Heart right ventricle (tissue), 16 donors: Measurements from ENCODE around the gene ANXA1. TPM values are rescaled to one million over a fixed set of nuclear protein-coding genes. Genes with fewer than 3 reads are reported as not detected.

ENCODE experiments used
- ATAC-seq, 8 donors: fragments of 200-7000 bp; cut with Tn5 transposase; one replicate each; pipeline ENCODE4 v1.9.1; 2020; ENCODE audit warnings: mild to moderate bottlenecking in 8 of 8, moderate library complexity in 8 of 8, moderate number of reproducible peaks in 1 of 8
- DNase-seq, 2 donors: peaks; one replicate each; pipeline ENCODE4 v3.0.0-alpha.2; 2020
- H3K27ac ChIP-seq, 10 donors: fragments of 200-600 bp; sonication (generic) in 2 of 10; one replicate each; pipeline versions ENCODE4 v1.5.0 to v1.8.0; 2020 to 2022; ENCODE audit warnings: mild to moderate bottlenecking in 3 of 10
- H3K27me3 ChIP-seq, 7 donors: fragments of 200-600 bp; one replicate each; pipeline ENCODE4 v1.8.0; 2021 to 2022; ENCODE audit warnings: mild to moderate bottlenecking in 2 of 7
- H3K36me3 ChIP-seq, 9 donors: fragments of 200-600 bp; sonication (generic) in 1 of 9; one replicate each; pipeline versions ENCODE4 v1.5.0 to v1.8.0; 2020 to 2022; ENCODE audit warnings: mild to moderate bottlenecking in 2 of 9
- H3K4me1 ChIP-seq, 9 donors: fragments of 200-600 bp; sonication (generic) in 1 of 9; one replicate each; pipeline versions ENCODE4 v1.5.0 to v1.8.0; 2020 to 2022; ENCODE audit warnings: mild to moderate bottlenecking in 4 of 9
- H3K4me3 ChIP-seq, 10 donors: fragments of 200-600 bp; sonication (generic) in 2 of 10; one replicate each; pipeline versions ENCODE4 v1.5.0 to v1.8.0; 2020 to 2022; ENCODE audit warnings: mild to moderate bottlenecking in 7 of 10, moderate library complexity in 2 of 10
- H3K9me3 ChIP-seq, 11 donors: fragments of 200-600 bp in 10 of 11; sonication (generic) in 2 of 11; one replicate each; pipeline versions ENCODE4 v1.5.0 to v1.8.0; 2013 to 2022; ENCODE audit warnings: mild to moderate bottlenecking in 2 of 11, control low read depth in 1 of 11, moderate library complexity in 1 of 11
- WGBS, 2 donors: extraction: QIAGEN DNeasy Blood & Tissue Kit; methylation state at CpG; one replicate each; pipeline ENCODE4 v1.1.7; 2013; ENCODE audit warnings: inconsistent platforms in 1 of 2; 5-methylcytosine and 5-hydroxymethylcytosine counted together
- intact Hi-C, 10 donors: fragments of 100-400 bp; cut with DNase I; formaldehyde crosslinking; loops; one replicate each; pipeline versions ENCODE4 v1.11.1 to v1.14.2; 2022
- polyA plus RNA-seq, 2 donors: library from polyadenylated mRNA; stranded (reverse); fragments of 200-250 nt; gene quantifications; one replicate each; pipeline ENCODE4 v1.2.3, GENCODE V29; 2013
- total RNA-seq, 10 donors: library from RNA; stranded (reverse); fragmentation: NEBNext Ultra II Directional in 3 of 10; extraction: Animal tissue kit (Norgen Biotek cat#: 25700) in 3 of 10; gene quantifications; one replicate each; pipeline versions ENCODE4 v1.2.1 to v1.2.4, GENCODE V29; 2021 to 2023
- TF ChIP-seq, protein P1 (sequence below), 9 donors: fragments of 200-600 bp; sonication (generic) in 2 of 9; IDR thresholded peaks; one replicate each; pipeline versions ENCODE4 v1.5.0 to v1.8.0; 2021 to 2022; ENCODE audit warnings: antibody characterized with exemption in 9 of 9, mild to moderate bottlenecking in 5 of 9, moderate library complexity in 1 of 9
- donor health status: Arrhythmogenic right ventricular cardiomyopathy.
- donor health status: ischemic (EF 13 %, LVEDD 7.1; RV severe dilation, severe dysfunction).
- donor health status: healthy with polysubstance abuse.
- donor health status: DM: no; HTN: yes; CAD: no.
- donor health status: DM: no; HTN: no; CAD: no.
- donor health status: ischemic (EF 25% LVEDD 6.9; RV normal size, moderate dysfunction).
- donor health status: ischemic (EF 25% LVEDD 5.7; RV mildly dilated, moderate dysfunction).
- donor health status: healthy.
- donor health status: DM: yes; HTN: yes; CAD: no.
- donor health status: Ischemic cardiomyopathy.
- donor health status: ischemic (EF 35%, LVEDD 5.7; RV mildly dilated, moderate dysfunction).
- donor health status: nonischemic (EF 11% LVEDD 7.7; RV severe dilation, severe dysfunction).
- donor health status: DM: yes; HTN: yes; CAD: no.
- donor health status: PGD.
- donor health status: ischemic (EF 29% LVEDD 5.4; RV normal size, mild dysfunction).
- donor health status: nonischemic (EF 23%, LVEDD 6.1; RV moderate dilation, normal function).

Gene ANXA1
- total and polyA plus RNA-seq, 12 donors: 21.1 to 126 (median 40.7) TPM

- intact Hi-C loops: loop anchor here in 1 of 10 donors (5.0 kb wide), 1 partner anchor 39 kb away; no protein-coding TSS in a partner anchor
- TF ChIP-seq, protein P1, sequence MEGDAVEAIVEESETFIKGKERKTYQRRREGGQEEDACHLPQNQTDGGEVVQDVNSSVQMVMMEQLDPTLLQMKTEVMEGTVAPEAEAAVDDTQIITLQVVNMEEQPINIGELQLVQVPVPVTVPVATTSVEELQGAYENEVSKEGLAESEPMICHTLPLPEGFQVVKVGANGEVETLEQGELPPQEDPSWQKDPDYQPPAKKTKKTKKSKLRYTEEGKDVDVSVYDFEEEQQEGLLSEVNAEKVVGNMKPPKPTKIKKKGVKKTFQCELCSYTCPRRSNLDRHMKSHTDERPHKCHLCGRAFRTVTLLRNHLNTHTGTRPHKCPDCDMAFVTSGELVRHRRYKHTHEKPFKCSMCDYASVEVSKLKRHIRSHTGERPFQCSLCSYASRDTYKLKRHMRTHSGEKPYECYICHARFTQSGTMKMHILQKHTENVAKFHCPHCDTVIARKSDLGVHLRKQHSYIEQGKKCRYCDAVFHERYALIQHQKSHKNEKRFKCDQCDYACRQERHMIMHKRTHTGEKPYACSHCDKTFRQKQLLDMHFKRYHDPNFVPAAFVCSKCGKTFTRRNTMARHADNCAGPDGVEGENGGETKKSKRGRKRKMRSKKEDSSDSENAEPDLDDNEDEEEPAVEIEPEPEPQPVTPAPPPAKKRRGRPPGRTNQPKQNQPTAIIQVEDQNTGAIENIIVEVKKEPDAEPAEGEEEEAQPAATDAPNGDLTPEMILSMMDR (IDR thresholded peaks at IDR 0.05): no peak
- ATAC-seq: no peak
- 95 to 97% methylated on average over 3 of the region's 3 CpGs for WGBS, 2 donors
- H3K27me3 ChIP-seq: no peaks in the 10 kb centered on the region
- no peaks in the 10 kb centered on the region for H3K9me3 ChIP-seq
- H3K4me3 ChIP-seq: no peak overlapping the region
- H3K27ac ChIP-seq: no peak overlapping the region
- H3K36me3 ChIP-seq: peaks cover 0 to 99% (median 53%) of the 10 kb centered on the region in 9 donors
- H3K4me1 ChIP-seq: no peaks in the 10 kb centered on the region
- DNase-seq: no peak
Measured at GRCh38 chr9:73166468-73166867, 14.8 kb downstream of the ANXA1 start.

DNA sequence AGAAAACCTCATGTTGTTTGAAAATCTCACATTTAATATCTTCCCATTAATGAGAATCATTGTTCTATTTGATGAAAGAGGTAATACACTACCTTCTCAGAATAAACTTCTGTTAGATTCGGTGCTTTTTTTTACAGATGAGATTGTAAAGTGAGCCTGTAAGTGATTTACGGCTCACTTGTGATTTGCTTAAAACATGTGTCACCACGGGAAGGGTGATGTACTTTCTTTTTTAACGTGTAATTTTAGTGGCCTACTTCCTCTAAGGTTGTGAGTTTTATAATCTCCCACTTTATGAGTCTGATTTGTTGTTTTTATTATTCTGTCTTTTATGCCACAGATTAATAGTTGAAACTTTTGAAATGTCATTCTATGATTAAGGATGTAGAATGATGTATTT is 15.9 kb downstream of the ANXA1 start:
- no peak for ATAC-seq

DNA sequence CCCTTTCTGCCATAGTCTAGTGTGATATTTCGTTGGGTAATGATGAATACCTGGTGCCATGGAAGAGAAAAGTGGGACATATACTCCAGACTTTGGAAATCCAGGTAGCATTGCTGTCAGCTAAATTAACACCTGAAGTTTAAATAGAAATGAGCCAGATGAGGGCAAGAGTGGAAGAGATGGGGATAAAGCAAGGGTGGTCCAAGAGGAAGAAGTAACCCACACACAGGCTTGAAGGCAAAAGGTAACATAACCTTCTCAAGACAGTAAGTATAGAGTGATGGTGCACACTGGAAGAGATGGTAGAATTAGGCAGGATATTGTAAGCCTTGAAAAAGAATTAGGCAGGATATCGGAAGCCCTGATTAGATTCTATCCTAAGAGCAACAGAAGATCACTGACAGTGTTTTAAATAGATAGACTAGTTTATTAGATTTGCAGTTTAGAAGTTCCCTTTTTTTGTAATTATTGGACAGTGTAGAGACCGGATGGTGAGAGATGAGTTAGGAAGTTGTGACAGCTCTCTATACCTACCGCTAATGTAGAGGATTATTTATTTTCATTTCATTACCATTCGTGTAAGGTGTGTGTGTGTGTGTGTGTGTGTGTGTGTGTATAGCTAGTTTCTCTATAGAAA is 16.8 kb downstream of the ANXA1 start:
- Histone ChIP-seq H3K27ac (no peak overlapping the region), H3K4me3 (no peak overlapping the region), H3K9me3 (no peaks in the 10 kb centered on the region), H3K36me3 (peaks cover 0 to 83% (median 51%) of the 10 kb centered on the region in 9 donors), H3K27me3 (no peaks in the 10 kb centered on the region), H3K4me1 (no peaks in the 10 kb centered on the region)
- DNase-seq (no peak), ATAC-seq (no peak)
- TF ChIP-seq, protein P1 (IDR thresholded peaks at IDR 0.05): no peak
- intact Hi-C loops: loop anchor here in 1 of 10 donors (5.0 kb wide), 1 partner anchor 41 kb away; no protein-coding TSS in a partner anchor
- 84 to 88% methylated on average over 5 of the region's 5 CpGs for WGBS, 2 donors

More for the DNA sequence above, 15.9 kb downstream of the ANXA1 start:
- WGBS, 2 donors: 78 to 84% methylated on average over 4 of the region's 4 CpGs
- H3K36me3 ChIP-seq: peaks cover 0 to 91% (median 54%) of the 10 kb centered on the region in 9 donors
- no peaks in the 10 kb centered on the region for H3K4me1 ChIP-seq
- H3K9me3 ChIP-seq: no peaks in the 10 kb centered on the region
- intact Hi-C loops: loop anchor here in 1 of 10 donors (5.0 kb wide), 1 partner anchor 40 kb away; no protein-coding TSS in a partner anchor
- no peak for DNase-seq
- TF ChIP-seq, protein P1 (IDR thresholded peaks at IDR 0.05): no peak
- H3K27me3 ChIP-seq: no peaks in the 10 kb centered on the region
- H3K4me3 ChIP-seq: no peak overlapping the region
- H3K27ac ChIP-seq: peak overlapping the region in 1 of 10 donors; percentile 11

DNA sequence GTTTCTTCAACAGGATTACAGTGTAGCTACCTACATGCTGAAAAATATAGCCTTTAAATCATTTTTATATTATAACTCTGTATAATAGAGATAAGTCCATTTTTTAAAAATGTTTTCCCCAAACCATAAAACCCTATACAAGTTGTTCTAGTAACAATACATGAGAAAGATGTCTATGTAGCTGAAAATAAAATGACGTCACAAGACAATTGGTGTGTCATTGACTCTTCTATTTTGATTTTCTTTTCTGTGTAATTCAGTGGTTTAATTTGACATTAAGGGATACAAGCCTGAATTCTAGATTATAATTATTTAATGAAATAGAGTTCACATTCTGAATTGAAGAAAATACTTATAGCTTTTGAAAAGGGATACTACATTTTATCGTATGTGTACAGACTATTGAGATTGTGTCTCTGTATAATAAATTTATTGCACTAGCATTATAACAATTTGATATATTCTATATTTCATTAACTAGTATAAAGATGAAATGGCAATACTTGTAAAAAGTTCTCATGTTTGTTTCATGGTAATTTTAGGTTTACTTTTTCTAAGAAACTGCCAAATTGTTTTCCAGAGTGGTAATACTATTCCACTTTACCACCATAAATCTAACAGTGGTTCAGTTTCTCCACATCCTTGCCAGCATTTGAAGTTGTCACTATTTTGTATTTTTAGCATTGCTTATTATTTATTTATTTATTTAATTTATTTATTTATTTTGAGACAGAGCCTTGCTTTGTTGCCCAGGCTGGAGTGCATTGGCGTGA is 18.7 kb downstream of the ANXA1 start:
- H3K4me1 ChIP-seq: no peaks in the 10 kb centered on the region
- no peak for DNase-seq
- H3K9me3 ChIP-seq: no peaks in the 10 kb centered on the region
- WGBS, 2 donors: 96 to 97% methylated on average over 3 of the region's 3 CpGs
- H3K27ac ChIP-seq: no peak overlapping the region
- peaks cover 0 to 63% (median 39%) of the 10 kb centered on the region in 9 donors for H3K36me3 ChIP-seq
- H3K4me3 ChIP-seq: no peak overlapping the region
- no peak for ATAC-seq
- TF ChIP-seq, protein P1 (IDR thresholded peaks at IDR 0.05): no peak
- intact Hi-C loops: no loop called here
- no peaks in the 10 kb centered on the region for H3K27me3 ChIP-seq
